ENCODE results near the gene ANXA3.

- TF ChIP-seq CTCF (conservative IDR thresholded peaks at IDR 0.05; ENCODE audit: low read depth, low read length), result no peak
- TF ChIP-seq EZH2 (IDR thresholded peaks at IDR 0.05; ENCODE audit: borderline replicate concordance, low read depth, low read length, poor library complexity, severe bottlenecking), result no peak
Observed at GRCh38 chr4:78551420-78552351, at the start of gene ANXA3.

Measured in A673 (cell line).